ENCODE data around the gene INAFM1. TPM values are rescaled to one million over a fixed set of nuclear protein-coding genes. Genes with fewer than 3 reads are reported as not detected.

INAFM1 gene
- polyA plus RNA-seq, 1 experiment = 2.4 TPM

GRCh38 chr19:47230921-47231214 lies 43.8 kb upstream of the INAFM1 start, which contains the start of gene BBC3:
Gene BBC3, minus strand, starts transcription at chr19:47231199. Its CDS starts 2,768 bp downstream, at chr19:47228431.
- Histone ChIP-seq H3K27ac (ENCODE audit: low read depth, low read length) (peak within 1 kb of the TSS; percentile 85), H3K4me3 (ENCODE audit: low read depth, low read length) (peak within 1 kb of the TSS; percentile 98), H3K27me3 (ENCODE audit: control insufficient read depth, insufficient read depth, low read length) (no peaks in the 10 kb centered on the region), H3K9me3 (ENCODE audit: control insufficient read depth, insufficient read depth, low read length) (no peaks in the 10 kb centered on the region; the same call in 1 of the 2 replicates)
- POLR2A ChIA-PET = no interaction called here
- CTCF ChIA-PET = no interaction called here
- DNase-seq (ENCODE audit: low read depth, low spot score) = no peak
- TF ChIP-seq CTCF (IDR thresholded peaks at IDR 0.05; ENCODE audit: low read depth, low read length) = no peak

GRCh38 chr19:47231215-47232054 lies 43.2 kb upstream of the INAFM1 start:
- no peaks in the 10 kb centered on the region; the same call in 1 of the 2 replicates for H3K9me3 ChIP-seq (ENCODE audit: control insufficient read depth, insufficient read depth, low read length)
- peak; percentile 72 for DNase-seq (ENCODE audit: low read depth, low spot score)
- CTCF ChIA-PET = interaction anchor here (1.2 to 2.3 kb wide), 3 partner anchors 12 to 81 kb away, joined by 6 to 18 read pairs (median 11); no protein-coding TSS in a partner anchor
- H3K4me3 ChIP-seq (ENCODE audit: low read depth, low read length) = peak overlapping the region; percentile 98
- peak overlapping the region; percentile 84 for H3K27ac ChIP-seq (ENCODE audit: low read depth, low read length)
- no peaks in the 10 kb centered on the region for H3K27me3 ChIP-seq (ENCODE audit: control insufficient read depth, insufficient read depth, low read length)
- POLR2A ChIA-PET = interaction anchor here (1.3 kb wide), 1 partner anchor 13 kb away, joined by 9 read pairs; no protein-coding TSS in a partner anchor
- no peak for TF ChIP-seq CTCF (IDR thresholded peaks at IDR 0.05; ENCODE audit: low read depth, low read length)

- Histone ChIP-seq H3K4me3 (ENCODE audit: low read depth, low read length) (peak overlapping the region; percentile 58), H3K27me3 (ENCODE audit: control insufficient read depth, insufficient read depth, low read length) (no peaks in the 10 kb centered on the region), H3K9me3 (ENCODE audit: control insufficient read depth, insufficient read depth, low read length) (no peaks in the 10 kb centered on the region; the same call in 1 of the 2 replicates), H3K27ac (ENCODE audit: low read depth, low read length) (peak overlapping the region; percentile 85)
- ChIA-PET CTCF (interaction anchor here (0.9 to 2.3 kb wide), 5 partner anchors 11 to 83 kb away, joined by 3 to 18 read pairs (median 9); no protein-coding TSS in a partner anchor), POLR2A (interaction anchor here (0.7 to 1.3 kb wide), 3 partner anchors 11 to 420 kb away, joined by 6 to 9 read pairs (median 6); no protein-coding TSS in a partner anchor)
- DNase-seq (ENCODE audit: low read depth, low spot score) = no peak
- no peak for TF ChIP-seq CTCF (IDR thresholded peaks at IDR 0.05; ENCODE audit: low read depth, low read length)
Measured at GRCh38 chr19:47232422-47233211, 42.1 kb upstream of the INAFM1 start.

GRCh38 chr19:47236072-47236675 lies 38.5 kb upstream of the INAFM1 start:
- no peak for DNase-seq (ENCODE audit: low read depth, low spot score)
- Histone ChIP-seq H3K9me3 (ENCODE audit: control insufficient read depth, insufficient read depth, low read length) (no peaks in the 10 kb centered on the region; the same call in 1 of the 2 replicates), H3K27me3 (ENCODE audit: control insufficient read depth, insufficient read depth, low read length) (no peaks in the 10 kb centered on the region), H3K4me3 (ENCODE audit: low read depth, low read length) (no peak overlapping the region), H3K27ac (ENCODE audit: low read depth, low read length) (no peak overlapping the region)
- ChIA-PET CTCF (interaction anchor here (1.0 to 2.1 kb wide), 2 partner anchors 8 to 12 kb away, joined by 5 to 10 read pairs; no protein-coding TSS in a partner anchor), POLR2A (no interaction called here)
- no peak for TF ChIP-seq CTCF (IDR thresholded peaks at IDR 0.05; ENCODE audit: low read depth, low read length)

Data from AG04450 (cell line).